GM21528 (cell line): ENCODE measurements around the gene ENPEP.
"Not testable (repeated sequence)": the region's sequence is repeated elsewhere in the genome, so short reads cannot be mapped to it uniquely, and the experiment has no call there.

ENCODE experiments used
- ATAC-seq: cut with Tn5 transposase; IDR thresholded peaks from one replicate; pipeline ENCODE4 v1.9.1; 2021; ENCODE audit warnings: mild to moderate bottlenecking, moderate library complexity; ENCODE audit not compliant: unreplicated experiment, low FRiP score

The ENPEP gene

DNA sequence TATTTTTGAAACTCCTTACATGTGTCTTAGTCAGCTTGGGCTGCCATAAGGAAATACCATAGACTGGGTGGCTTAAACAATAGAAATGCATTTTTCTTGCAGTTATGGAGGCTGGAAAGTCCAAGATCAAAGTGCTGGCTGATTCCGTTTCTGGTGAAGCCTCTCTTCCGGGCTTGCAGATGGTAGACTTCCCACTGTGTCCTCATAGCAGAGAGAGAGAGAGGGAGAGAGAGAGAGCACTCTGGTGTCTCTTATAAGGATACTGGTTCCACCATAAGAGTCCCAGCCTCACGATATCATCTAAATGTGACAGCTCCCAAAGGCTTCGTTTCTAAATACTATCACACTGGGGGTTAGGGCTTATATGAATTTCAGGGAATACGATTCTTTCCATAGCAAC is 39.7 kb downstream of the ENPEP start:
- peak; percentile 29 for ATAC-seq

DNA sequence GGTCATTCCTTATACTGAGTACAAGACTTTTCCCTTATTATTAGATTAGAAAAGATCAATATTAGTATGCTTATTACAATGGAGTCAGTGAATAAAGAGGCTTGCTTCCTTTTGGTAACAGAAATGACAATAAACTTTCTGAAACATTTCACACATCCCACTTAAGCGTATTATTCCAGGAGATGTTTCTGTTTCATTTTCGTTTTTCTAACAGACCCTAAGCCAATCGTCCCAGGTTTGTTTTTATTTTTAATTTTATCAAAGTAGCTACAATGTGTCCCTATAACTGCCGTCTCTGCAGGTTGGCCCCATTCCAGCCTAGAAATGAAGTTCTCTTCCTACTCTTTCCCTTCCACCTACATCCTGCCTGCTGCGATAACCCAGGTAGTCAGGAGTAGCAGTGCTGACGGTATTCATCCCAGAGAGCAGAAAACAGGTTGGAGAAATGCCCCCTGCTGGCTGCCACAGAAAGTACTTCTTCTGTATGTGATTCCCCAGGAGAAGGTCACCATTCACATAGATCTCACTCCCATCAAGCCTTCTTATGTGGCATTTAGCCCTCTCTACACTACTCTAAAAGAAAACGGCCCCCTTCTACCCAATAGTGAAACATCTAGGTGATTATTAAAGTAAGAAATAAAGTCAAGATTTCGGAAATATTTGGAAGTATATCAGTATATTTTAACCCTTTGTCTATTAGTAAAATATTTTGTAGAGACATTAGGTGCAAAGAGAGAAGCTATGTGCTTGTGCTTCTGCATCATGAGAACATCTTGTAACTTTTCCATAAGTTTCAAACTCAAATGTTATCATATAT is 40.4 kb downstream of the ENPEP start:
- ATAC-seq, result peak; percentile 92

DNA sequence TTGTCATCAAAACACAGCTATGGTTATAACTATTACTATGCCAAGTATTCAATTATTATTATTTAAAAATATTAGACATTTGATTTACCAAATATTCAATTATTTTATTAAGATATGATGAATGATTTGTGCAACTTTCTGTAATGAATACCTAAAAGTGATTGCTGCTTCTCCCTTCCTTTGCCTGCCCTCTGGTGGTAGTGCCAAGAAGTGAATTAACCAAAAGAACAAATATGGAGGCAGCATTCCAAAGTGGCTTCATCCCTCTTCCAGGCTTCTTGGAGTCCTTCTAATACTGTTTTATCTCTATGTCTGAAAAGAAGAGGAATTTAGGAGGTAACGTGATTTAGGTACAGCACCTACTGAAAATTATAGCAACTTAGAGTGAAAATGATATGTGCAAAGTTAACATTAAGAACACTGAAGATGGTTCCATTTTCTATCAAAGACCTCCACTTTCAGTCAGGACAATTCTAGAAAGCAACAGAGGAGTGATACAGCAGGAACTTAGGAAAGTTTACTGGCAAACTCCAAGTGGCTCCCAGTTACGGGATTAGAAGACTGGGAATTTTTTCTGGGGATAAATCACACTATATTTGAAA is 43.0 kb downstream of the ENPEP start:
- no peak for ATAC-seq

DNA sequence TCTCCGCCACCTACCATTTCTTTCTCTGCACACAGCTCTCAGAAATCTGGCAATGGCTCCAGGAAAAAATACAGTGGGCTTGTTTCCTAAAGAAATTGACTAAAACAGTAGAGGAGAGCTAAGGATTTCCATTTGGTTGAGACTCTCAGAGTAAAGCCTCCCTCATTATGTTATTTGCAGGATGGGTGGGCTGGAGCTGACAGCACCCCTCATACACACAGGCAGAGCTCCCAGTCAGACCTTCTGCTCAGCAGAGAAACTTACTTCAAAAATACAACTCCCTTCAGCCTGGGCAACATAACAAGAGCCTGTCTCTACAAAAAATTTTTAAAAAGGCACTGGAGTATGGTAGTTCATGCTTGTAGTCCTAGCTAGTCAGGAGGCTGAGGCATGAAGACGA is 44.9 kb downstream of the ENPEP start:
- ATAC-seq, result no peak

DNA sequence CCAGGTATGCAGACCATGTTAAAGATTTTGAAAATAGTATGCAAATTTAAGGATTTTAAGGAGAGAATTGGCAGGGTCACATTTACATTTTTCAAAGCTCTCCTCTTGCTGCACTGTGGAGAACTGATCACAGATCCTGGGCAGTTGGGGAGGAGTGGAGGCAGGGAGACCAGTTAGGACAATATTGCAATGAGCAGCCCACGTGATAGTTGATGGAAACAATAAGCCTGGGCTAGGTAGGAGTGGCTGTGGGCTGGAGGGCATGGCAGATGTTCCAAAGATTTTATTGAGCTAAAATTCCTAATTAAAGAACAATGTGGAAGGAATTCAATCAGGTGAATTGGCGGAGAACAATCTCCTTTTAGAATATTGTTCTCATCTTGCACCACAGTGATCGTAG is 50.6 kb downstream of the ENPEP start:
- ATAC-seq, result no peak

DNA sequence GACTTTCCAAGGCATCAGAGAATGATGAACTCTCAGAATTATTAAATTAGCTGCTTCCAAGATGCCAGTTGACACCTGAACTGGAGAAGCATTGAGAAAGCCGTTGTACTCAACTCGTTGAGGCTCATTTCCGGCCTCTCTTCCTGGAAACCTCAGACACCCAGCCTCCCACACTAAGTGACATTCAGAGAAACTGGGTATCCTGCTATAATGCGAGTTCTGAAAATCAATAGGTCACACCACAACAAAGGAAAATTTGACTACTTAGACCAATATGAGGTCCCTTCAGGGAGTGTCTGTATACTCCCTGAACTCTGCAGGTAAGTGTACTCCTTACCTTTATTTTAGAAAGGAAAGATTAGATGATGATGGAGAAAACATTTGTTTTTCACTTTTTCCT is 51.2 kb downstream of the ENPEP start:
- no peak for ATAC-seq

DNA sequence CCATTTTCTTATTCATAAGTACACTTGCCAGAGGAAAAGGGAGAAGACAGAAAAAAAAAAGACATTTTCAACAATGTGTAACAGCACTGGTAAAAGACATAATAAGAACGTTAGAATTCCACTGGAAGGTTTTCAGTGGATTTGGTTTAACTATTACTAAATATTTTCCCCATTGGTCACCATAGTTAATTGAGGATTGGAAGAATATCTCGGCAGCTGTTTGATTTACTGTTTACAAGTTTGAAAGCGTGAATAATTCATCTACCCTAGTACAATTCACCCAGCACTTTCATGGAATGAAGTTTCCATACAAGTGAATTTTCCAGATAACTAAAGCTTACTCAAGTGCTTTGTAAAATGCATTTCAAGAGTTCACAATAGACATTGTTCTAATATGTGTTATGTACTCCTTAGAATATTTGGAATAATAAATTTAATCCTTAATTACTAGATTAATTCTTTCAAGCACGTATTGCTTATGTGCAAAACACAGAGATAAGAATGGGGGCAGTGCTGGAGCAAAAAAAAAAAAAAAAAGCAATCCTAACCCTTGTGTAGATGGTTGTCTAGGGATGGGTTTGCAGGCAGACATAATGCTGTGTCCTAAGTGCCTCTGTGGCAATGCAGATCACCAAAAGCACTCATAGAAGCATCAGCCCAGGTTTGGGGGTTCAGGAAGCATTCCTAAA is 57.1 kb downstream of the ENPEP start:
- no peak for ATAC-seq

DNA sequence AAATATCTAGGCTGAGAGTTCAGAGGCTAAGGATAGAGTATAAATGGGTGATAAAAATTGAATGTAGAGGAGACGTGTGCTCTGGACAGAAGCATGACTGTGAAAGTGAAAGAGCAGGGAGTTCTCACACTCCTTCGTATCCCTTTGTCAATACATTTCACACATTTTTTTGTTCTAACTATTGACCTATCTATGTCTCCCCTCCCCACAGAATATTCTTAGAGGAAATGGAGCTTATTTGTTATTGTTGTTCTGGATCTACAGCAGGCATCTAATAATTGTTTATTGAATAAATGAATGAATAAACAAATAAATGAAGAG is 57.6 kb downstream of the ENPEP start:
- ATAC-seq, result no peak

DNA sequence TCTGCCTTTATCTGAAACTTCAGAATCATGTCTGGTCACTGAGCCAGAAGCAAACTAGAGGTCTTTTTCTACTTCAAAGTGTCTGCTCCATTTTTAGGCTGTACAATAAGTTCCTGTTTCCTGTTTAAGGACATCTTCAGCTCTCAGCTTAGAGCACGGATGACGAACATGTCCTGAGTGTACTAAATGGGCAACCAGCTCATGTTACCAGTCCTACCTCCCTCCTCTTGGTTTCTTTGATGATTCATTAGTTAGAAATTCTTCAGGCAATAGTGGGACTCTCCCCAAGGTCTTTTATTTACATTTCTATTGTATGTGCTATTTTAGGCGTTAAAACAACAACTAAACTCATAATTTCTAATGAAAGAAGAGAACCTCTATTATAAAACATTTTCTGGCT is 58.0 kb downstream of the ENPEP start:
- no peak for ATAC-seq

DNA sequence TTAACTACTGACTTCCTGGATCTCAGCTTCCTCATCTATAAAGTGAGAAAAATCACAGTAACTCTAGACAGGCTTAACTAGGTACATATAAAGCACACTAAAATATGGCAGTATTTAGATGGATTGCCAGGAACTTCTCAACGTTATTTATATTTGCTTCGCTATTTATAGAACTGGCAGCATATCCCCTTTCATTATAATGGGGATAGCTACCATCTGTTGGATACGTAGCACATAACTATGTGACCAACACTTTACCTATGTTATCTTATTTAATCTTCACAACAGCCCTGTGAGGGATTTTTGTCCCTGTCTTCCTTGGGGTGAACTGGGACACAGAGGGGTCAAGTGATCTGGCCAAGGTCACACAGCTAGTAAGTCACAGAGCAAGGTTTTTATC is 64.6 kb downstream of the ENPEP start:
- ATAC-seq, result no peak

DNA sequence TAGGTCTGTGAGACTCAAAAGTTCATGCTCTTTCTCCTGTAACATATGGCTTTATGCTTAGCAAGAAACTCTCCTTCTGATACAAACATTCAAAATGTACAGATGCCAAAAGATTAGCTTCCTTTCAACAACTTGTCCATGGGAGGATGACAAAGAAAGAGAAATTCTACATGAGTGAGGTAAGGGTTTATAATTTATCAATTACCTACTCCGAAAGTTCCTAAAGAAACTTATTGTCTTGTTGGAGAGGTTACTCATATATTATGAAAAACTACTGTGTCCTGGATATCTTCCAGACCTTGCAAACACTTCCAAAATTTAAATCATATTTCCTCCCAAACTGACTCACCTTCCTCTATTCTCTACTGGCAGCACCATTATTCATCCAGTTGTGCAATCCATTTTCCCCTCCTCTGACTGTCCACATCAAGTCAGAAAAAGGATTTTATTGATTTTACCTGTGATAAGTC is 65.1 kb downstream of the ENPEP start:
- no peak for ATAC-seq

DNA sequence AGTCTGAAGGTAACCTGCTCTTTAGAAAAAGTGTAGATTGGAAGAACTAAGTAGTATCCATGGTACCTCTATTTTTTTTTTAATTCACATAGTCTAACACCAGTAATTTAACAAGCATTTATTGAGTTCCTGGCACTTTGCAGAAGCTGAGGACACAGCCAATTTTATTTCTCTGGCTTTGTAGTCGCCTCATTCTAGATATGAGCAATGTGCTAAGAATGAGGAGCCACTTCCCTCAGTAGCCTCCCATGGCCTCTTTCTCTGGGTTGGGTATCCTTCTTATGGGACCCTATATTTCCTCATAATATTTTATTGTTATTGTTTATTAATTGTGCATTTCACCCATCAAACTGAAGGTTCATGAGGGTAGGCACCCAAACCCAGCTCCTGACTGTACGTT is 67.6 kb downstream of the ENPEP start:
- ATAC-seq, result no peak

DNA sequence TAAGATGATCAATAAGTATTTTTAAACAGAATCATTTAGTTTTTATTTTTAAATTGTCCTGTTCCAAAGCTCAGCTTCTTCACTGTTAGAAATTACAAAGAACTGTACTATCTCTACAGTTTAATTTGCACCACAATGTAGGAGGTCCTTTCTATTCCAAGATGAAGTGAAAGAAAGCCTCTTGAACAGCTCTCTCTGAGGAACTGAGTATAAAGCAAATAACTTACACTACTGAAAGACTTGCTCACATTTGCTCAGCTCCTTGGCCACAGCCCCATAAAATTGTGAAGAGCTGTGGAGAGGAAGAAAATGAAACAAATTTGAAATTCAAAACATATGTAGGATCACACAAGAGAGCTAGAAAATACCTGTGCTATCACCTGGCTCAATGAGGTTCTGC is 68.6 kb downstream of the ENPEP start:
- no peak for ATAC-seq

DNA sequence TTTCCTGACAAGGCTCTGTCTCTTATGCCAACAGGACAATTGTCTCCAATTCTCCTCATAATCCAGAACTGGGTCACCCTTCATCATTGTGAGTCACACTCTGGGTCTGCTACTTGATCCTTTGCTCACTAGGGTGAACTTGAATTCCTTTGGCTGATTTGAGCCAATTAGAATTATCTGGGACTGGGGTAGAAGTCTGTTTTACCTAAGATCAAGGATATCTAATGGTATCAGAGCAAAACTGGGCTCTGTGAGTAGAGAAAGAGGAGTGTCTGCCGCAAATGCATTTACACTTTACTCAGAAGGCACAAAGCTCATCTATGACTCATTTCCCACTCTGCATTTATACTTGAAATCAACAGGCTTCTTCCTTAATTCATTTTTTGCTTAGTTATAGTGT is 74.3 kb downstream of the ENPEP start:
- no peak for ATAC-seq

DNA sequence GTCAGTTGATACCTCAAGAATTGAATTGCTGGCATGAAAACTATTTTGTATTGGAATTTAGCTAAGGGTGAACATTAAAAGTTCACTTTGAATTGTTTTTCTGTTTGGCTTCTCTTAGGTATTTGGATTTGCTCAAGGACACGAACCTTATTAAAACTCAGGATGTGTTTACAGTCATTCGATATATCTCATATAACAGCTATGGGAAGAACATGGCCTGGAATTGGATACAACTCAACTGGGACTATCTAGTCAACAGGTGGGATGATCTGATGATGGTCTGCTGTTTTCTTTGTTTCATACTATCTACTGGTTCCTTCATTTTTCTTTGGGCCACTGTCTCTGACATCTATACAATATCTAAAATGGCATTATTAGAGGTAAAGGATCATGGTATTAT is 77.2 kb downstream of the ENPEP start:
- no peak for ATAC-seq

DNA sequence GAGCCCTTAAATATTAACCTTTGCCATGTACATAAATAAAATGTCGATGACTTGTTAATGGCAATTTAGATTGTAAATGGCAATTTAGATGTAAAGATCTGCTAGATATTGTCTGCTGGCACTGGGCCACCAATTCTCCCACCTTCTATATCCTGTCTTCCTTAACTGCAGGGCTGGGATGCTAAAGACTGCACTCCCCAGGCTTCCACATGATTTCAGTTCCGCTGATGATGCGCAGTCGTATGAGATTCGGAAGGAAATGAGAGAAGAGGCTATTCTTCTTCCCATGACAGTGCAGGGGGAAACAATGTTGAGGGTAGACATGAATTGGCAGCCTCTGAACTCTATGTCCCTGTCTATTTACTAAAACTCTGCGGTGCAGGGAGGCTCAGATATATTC is 91.3 kb downstream of the ENPEP start:
- no peak for ATAC-seq

DNA sequence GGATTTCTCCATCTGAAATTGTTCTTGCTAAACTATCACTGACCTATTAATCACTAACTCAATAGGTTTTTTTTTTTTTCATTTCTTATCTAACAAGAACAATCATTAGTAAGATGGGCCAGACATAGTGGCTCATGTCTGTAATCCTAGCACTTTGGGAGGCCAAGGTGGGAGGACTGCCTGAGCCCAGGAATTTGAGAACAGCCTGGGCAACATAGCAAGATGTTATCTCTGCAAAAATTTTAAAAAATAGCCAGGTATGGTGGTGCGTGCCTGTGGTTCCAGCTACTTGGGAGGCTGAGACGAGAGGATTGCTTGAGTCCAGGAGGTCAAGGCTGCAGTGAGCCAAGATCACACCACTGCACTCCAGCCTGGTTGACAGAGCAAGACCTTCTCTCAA is 100.7 kb downstream of the ENPEP start:
- ATAC-seq, result not testable (repeated sequence)

DNA sequence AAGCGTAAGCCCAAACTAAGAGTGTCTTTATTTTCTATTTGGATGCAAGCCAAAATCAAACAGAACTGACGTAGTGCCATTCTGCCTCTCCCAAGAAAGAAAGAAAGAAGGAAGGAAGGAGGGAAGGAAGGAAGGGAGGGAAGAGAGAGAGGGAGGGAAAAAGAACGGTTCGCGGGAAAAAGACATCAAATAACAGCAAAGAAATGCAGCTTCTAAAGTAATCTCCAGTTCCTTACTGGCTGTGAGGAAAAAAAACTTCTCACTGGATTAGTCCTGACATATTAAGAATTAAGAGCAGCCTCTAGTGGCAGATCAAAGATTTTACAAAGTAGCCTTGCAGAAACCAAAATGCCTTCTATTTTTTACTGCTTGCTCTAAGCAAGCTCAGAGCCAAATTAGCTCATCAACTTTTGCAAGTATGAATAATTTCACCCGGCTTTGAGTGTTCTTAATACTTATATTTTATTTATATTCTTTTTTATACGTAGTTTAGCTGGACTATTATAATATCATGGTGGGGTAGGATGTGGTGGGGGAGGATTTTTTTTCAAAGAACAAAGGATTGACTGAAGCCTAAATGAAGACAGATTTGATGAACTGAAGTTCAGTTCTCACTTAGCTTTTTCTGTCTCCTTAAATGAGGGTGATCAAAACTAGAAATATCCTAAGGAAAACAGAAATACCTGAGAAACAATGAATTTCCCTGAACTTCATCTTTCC is 110.3 kb downstream of the ENPEP start:
- ATAC-seq, result no peak

DNA sequence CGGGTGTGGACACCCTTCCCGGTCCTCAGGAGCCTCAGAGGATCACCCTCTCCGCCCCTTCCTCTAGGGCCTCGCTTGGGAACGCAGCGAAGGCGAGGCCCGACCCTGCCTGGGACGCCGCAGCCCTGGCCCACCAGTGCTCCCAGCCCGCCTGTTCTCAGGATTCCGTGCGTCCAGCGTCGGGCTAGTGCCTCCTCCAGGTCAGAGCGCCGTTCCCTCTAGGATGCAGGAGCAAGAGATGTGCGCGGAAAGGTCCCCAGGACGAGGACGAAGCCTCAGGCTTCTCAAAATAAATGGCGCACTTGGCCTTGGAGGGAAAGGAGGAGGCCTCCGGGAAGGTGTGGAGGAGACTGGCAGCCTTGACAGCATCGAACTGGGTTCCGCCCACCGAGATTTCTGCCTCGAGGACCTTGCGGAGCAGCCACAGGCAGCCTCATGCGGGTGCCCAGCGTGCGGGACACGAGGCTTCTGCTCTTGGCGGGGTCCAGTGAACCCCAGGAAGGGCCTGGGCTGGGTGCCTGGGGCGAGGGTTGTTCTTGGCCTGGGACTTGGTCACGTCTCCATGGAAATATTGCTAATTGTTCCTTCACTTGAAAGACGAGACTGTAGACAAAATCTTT is 111.8 kb downstream of the ENPEP start:
- ATAC-seq, result no peak

DNA sequence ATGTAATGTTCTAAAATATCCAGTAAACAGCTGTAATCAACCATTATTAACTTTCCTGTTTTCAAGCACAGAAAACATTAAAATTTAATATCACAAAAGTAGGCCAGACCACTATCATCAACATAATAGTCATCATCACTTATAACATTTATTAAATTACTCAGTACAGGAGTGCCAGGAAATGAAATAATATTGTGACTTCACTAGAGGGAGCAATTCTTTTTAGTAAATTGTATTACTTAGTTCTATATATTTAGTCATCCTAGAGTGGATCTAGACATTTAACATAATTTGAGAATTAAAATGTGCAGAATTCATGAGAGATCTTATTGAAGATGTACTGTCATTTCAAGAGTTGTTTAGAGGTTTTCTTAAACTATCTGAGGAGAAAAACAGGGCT is 113.3 kb downstream of the ENPEP start:
- no peak for ATAC-seq

DNA sequence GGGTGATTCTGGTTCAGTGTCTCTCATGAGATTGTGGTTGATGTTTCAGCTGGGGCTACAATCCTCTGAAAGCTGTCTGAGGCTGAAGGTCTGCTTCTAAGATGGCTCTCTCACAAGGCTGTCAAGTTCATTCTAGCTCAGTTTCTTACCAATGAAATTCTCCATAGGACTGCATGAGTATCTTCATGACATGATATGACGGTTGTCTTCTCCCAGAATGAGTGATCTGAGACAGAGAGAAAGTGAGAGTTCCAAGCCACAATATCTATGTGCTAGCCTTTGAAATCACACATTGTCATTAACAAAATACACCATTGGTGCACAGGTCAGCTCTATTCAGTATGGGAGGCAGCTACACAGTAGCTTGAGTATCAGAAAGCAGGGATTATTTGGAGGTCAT is 119.6 kb downstream of the ENPEP start:
- ATAC-seq, result no peak
